GM12878 (cell line): Measurements from ENCODE around the gene ARL6. TPM values are rescaled to one million over a fixed set of nuclear protein-coding genes. Genes with fewer than 3 reads are reported as not detected.

ENCODE experiments used
- E2F4 ChIP-seq: IDR thresholded peaks from 2 replicates; pipeline ENCODE4 v1.6.1; 2012; ENCODE audit warnings: low read depth, low read length, improper control_type of control experiment
- GABPA ChIP-seq: IDR thresholded peaks from 2 replicates; pipeline ENCODE4 v1.6.1; 2014; ENCODE audit warnings: antibody characterized with exemption, low read depth, mild to moderate bottlenecking, inconsistent platforms
- JUNB ChIP-seq: IDR thresholded peaks from 2 replicates; pipeline ENCODE4 v1.6.1; 2016; ENCODE audit warnings: antibody characterized with exemption, mild to moderate bottlenecking
- NR2F1 ChIP-seq: fragments of 450-650 bp; conservative IDR thresholded peaks from 2 replicates; pipeline ENCODE4 v1.6.1; 2017; ENCODE audit warnings: mild to moderate bottlenecking
- PAX8 ChIP-seq: fragments of 450-650 bp; IDR thresholded peaks from 2 replicates; pipeline ENCODE4 v1.6.1; 2017; ENCODE audit warnings: mild to moderate bottlenecking, moderate library complexity
- POLR2A ChIP-seq: IDR thresholded peaks from 2 replicates; pipeline ENCODE4 v1.6.1; 2011; ENCODE audit warnings: low read depth, mild to moderate bottlenecking, low read length
- POU2F2 ChIP-seq: IDR thresholded peaks from 3 replicates; pipeline ENCODE4 v1.6.1; 2011; ENCODE audit warnings: low read depth, mild to moderate bottlenecking, low read length, borderline replicate concordance
- SIX5 ChIP-seq: IDR thresholded peaks from 2 replicates; pipeline ENCODE4 v1.6.1; 2011; ENCODE audit warnings: mild to moderate bottlenecking, low read depth, low read length, moderate library complexity; ENCODE audit not compliant: severe bottlenecking
- SRF ChIP-seq, 2 experiments: IDR thresholded peaks; 2 replicates each; pipeline ENCODE4 v1.6.1; 2011; ENCODE audit warnings: low read depth in 2 of 2, low read length in 2 of 2, mild to moderate bottlenecking in 1 of 2, moderate library complexity in 1 of 2
- SUPT20H ChIP-seq: IDR thresholded peaks from 2 replicates; pipeline ENCODE4 v1.6.1; 2011; ENCODE audit warnings: low read depth, mild to moderate bottlenecking, low read length, moderate library complexity, borderline replicate concordance; ENCODE audit not compliant: control insufficient read depth
- TBL1XR1 ChIP-seq: IDR thresholded peaks from 2 replicates; pipeline ENCODE4 v1.6.1; 2012; ENCODE audit warnings: low read depth, low read length, improper control_type of control experiment
- TCF3 ChIP-seq: IDR thresholded peaks from 2 replicates; pipeline ENCODE4 v1.6.1; 2012; ENCODE audit warnings: low read depth, mild to moderate bottlenecking, low read length, borderline replicate concordance; ENCODE audit not compliant: insufficient read depth
- YY1 ChIP-seq: IDR thresholded peaks from 2 replicates; pipeline ENCODE4 v1.6.1; 2011; ENCODE audit warnings: low read depth, mild to moderate bottlenecking, low read length
- ZBTB40 ChIP-seq: fragments of 450-650 bp; IDR thresholded peaks from 2 replicates; pipeline ENCODE4 v1.6.1; 2016; ENCODE audit warnings: mild to moderate bottlenecking, moderate library complexity, borderline replicate concordance
- ZNF592 ChIP-seq: fragments of 450-650 bp; IDR thresholded peaks from 2 replicates; pipeline ENCODE4 v1.6.1; 2017; ENCODE audit warnings: mild to moderate bottlenecking, moderate library complexity
- ZNF687 ChIP-seq: fragments of 450-650 bp; IDR thresholded peaks from 2 replicates; pipeline ENCODE4 v1.6.1; 2017; ENCODE audit warnings: mild to moderate bottlenecking, moderate library complexity
- polyA plus RNA-seq, 11 experiments: library from polyadenylated mRNA; depleted of rRNA in 4 of 11; unstranded in 6 of 11; stranded (reverse) in 5 of 11; fragments of >200 nt; fragmentation: Nextera tagmentation in 4 of 11; fragmentation: Illumina TruSeq in 1 of 11; extraction: Ambion mirVana in 4 of 11; extraction: Trizol in 1 of 11; gene quantifications; 1 replicate in 1 of 11; 2 replicates in 10 of 11; pipeline versions ENCODE4 v1.2.1 to v1.2.3, GENCODE V29; 2011 to 2016; ENCODE audit warnings: inconsistent platforms in 2 of 11, missing spikeins in 2 of 11, low read depth in 1 of 11
- total RNA-seq, 4 experiments: library from RNA; depleted of rRNA in 3 of 4; stranded (reverse); fragments of >200 nt in 3 of 4; fragmentation: Illumina TruSeq in 1 of 4; extraction: Trizol in 1 of 4; gene quantifications; 2 replicates each; pipeline versions ENCODE4 v1.2.1 to v1.2.3, GENCODE V29; 2013 to 2021

ARL6 gene
- total and polyA plus RNA-seq, 10 of the 15 experiments (the other 5 are each of a cell fraction or from before 2014, with no cell fraction given): 2.0 to 7.3 (median 4.3) TPM

- TF ChIP-seq ZNF687: peak; percentile 64; the same call in 1 of the 2 replicates
- TF ChIP-seq TBL1XR1: no peak
- TF ChIP-seq ZNF592: no peak
- no peak; the same call in 1 of the 2 replicates for TF ChIP-seq JUNB
- TF ChIP-seq NR2F1: no peak
- no peak for TF ChIP-seq SUPT20H
- peak; percentile 84 for TF ChIP-seq GABPA
- TF ChIP-seq POU2F2: 0 out of 3 replicates have a peak, but pooled peaks have one; percentile 25
- peak; percentile 78 for TF ChIP-seq SIX5
- peak; percentile 89 for TF ChIP-seq ZBTB40
- peak; percentile 85 for TF ChIP-seq POLR2A
- TF ChIP-seq YY1: peak; percentile 66; the same call in 1 of the 2 replicates
- no peak for TF ChIP-seq E2F4
- no peak for TF ChIP-seq PAX8
- TF ChIP-seq SRF (IDR thresholded peaks at IDR 0.05; ENCODE audit: low read depth in 2 of 2, low read length in 2 of 2): no peak
- 0 out of 2 replicates have a peak, but pooled peaks have one; percentile 26 for TF ChIP-seq TCF3
Observed at GRCh38 chr3:97764407-97765238, at the start of gene ARL6 (continued).
